Amniotic epithelial cell (primary cell): ENCODE measurements around the gene OR10T2.
"Not testable (repeated sequence)": the region's sequence is repeated elsewhere in the genome, so short reads cannot be mapped to it uniquely, and the experiment has no call there.

ENCODE experiments used
- DNase-seq: peaks from one replicate; pipeline ENCODE4 v3.0.0-alpha.2; 2010; ENCODE audit warnings: low read depth

The OR10T2 gene, protein sequence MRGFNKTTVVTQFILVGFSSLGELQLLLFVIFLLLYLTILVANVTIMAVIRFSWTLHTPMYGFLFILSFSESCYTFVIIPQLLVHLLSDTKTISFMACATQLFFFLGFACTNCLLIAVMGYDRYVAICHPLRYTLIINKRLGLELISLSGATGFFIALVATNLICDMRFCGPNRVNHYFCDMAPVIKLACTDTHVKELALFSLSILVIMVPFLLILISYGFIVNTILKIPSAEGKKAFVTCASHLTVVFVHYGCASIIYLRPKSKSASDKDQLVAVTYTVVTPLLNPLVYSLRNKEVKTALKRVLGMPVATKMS

GRCh38 chr1:158398818-158399514, at the start of gene OR10T2:
Gene OR10T2 (minus strand): TSS chr1:158399466. CDS start chr1:158399466, 0 bp downstream.
- DNase-seq: no peak

- DNase-seq: no peak
Observed at GRCh38 chr1:158445376-158445775, 46.1 kb upstream of the OR10T2 start.

GRCh38 chr1:158434741-158435140, 35.5 kb upstream of the OR10T2 start:
- DNase-seq: no peak

DNA sequence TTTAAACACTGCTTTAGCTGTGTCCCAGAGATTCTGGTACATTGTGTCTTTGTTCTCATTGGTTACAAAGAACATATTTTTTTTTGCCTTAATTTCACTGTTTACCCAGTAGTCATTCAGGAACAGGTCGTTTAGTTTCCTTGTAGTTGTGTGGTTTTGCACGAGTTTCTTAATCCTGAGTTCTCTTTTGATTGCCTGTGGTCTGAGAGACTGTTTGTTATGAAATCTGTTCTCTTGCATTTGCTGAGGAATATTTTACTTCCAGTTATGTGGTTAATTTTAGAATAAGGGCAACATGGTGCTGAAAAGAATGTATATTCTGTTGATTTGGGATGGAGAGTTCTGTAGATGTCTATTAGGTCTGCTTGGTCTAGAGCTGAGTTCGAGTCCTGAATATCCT, 30.9 kb upstream of the OR10T2 start:
- DNase-seq: not testable (repeated sequence)

DNA sequence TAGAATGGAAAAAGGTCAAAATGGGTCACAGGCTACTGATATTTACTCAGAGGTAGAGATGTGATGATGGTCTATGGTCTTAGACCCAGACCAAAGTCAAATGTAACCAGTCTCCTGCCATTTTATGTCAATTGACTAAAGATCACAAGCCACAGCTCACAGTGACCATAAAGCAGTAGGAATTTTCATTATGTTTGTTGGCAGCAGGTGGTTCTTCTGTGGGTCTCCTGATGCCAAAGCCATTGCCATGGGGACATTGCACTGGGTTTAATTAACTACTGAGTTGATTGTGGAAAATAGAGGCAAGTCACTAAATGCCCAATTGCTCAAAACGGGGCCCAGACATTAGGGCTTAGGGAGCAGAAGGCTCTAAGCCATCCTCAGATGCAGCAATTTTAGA, 26.9 kb upstream of the OR10T2 start, which contains the start of gene OR10K2:
Gene OR10K2, minus strand, starts transcription at position 101 of the 400 bp plus-strand sequence. CDS start 5,371 bp downstream, outside the sequence.
- no peak for DNase-seq

GRCh38 chr1:158425027-158425426, 25.8 kb upstream of the OR10T2 start:
- no peak for DNase-seq

- no peak for DNase-seq
Observed at GRCh38 chr1:158422212-158422611, 22.9 kb upstream of the OR10T2 start.

DNA sequence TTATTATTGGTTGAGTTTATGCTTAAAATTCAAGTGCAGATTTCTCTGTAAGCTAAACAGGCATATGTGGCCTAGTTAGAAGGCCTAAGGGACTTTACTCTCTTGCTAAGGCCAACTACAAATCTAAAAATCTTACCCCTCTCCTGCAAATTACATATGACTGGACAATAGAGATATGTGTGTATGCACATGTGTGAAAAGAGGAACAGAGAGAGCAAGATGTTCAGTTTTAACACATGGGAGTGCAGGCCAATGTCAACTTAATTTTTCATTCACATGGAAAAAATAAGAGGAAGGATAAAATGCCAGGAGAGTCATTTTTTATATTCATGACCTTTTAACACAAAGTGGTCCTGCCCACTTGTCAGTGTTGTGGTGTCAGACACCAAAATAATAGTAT, 18.3 kb upstream of the OR10T2 start:
- DNase-seq: no peak

- DNase-seq: no peak
Observed at GRCh38 chr1:158414651-158415345, 15.5 kb upstream of the OR10T2 start.

- DNase-seq: no peak
Observed at GRCh38 chr1:158407092-158407491, 7.8 kb upstream of the OR10T2 start.

- no peak for DNase-seq
Observed at GRCh38 chr1:158400871-158401270, 1.6 kb upstream of the OR10T2 start.

DNA sequence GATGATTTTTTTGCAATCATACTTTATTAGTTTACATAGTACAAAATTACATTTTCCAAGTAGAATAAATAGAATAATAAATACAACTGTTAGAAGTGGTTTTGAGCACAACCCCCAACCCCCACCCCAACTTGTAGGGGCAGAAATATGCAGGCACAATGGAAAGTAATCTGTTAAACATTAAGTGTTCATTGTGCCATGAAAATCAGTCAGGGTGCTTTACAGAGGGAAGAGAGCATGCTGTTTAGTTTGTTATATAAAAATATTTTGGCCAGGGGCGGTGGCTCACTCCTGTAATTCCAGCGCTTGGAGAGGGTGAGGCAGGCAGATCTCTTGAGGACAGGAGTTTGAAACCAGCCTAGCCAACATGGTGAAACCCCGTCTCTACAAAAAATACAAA, 2.6 kb downstream of the OR10T2 start:
- no peak for DNase-seq

- no peak for DNase-seq
Observed at GRCh38 chr1:158393476-158393875, 5.8 kb downstream of the OR10T2 start.

- no peak for DNase-seq
Observed at GRCh38 chr1:158391099-158391498, 8.2 kb downstream of the OR10T2 start.

DNA sequence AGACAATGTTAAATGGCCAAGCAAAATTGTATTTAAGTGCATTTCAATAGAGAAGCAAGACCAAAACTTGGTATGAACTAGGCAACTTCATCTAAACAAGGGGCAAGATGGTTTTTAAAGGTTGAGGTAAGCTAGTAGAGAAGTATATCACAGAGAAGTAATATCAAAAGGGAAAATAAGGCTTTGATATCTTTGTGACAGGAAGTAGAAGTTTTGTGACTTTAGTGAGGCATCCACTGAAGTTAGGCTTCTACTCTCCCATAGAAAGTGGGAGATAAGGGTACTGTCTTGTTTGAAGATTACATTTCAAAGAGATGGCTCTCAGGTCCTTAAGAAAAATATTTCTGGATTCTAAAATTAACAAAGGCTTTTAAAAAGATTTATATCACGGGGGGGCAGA, 8.9 kb downstream of the OR10T2 start:
- no peak for DNase-seq

- no peak for DNase-seq
Observed at GRCh38 chr1:158374860-158375259, 24.4 kb downstream of the OR10T2 start.

- not testable (repeated sequence) for DNase-seq
Observed at GRCh38 chr1:158374101-158374500, 25.2 kb downstream of the OR10T2 start.

DNA sequence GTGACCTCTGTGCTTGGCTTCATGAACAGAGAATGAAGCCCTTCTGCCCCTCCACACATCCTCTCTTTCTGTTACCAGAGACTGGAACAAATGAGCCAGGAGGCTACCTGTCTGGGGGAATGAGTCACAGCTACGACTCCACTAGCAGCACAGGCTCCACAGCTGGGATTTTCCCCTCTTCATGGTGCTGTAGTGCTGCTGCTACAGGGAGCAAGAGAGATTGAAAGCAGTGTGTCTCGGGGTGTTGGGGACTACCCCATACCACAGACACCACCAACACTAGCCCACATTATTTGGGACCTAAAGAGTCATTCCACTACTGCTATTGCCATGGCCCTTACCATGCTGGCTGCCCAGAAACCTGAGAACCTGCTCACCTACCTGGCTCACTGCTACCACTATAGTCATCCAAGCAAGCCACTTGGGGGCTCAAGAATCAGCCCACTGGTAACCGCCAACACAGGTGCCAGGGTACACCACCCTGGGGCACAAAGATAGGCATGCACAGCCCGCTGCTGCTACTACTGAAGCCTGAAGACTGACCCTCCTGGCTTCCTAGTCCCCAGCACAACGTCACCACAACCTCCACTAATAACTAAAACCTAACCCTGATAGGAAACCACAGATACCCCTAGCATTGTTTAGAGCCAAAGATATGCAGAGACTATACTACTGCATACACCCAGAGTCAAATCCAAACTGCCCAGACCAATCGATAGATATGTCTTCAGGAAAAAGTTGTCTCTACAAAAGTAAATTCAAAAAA, 27.9 kb downstream of the OR10T2 start:
- DNase-seq: no peak

DNA sequence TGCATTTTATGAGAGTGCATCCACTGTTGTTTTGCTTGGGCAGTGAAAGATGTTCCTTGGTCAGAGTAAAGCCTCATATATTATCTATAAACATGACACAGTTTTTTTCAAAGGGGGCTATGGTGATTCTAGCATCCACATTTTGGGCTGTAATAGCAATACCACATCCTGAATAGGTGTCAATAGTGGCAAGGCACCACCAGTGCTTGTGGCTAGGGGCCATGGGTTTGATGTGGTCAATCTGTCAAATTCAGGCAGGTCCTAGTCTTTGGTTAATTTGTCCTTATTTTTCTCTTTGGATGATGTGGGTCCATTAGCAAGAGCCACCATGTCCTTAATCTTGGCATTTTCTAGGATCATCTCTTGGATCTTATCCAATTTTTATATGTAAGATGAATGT, 32.5 kb downstream of the OR10T2 start:
- no peak for DNase-seq

GRCh38 chr1:158362941-158363340, 36.3 kb downstream of the OR10T2 start:
- no peak for DNase-seq

DNA sequence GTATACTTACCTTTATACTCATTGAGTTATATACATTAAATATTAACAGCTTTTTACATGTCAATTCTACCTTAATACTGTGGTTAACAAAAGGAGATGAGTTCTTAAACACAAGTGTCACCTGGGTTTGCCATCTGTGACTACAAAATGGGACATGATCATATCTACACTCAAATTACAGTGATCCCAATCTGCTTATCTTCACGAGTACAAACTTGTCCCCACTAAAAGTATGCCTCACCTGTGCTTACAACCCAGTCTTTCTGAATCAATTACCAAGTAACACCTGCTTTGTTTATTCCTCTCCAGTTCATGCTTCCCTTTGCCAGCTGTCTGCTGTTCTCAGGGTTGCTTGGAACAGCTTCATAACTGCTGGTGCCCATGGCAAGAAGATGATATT, 36.8 kb downstream of the OR10T2 start:
- DNase-seq: no peak

DNA sequence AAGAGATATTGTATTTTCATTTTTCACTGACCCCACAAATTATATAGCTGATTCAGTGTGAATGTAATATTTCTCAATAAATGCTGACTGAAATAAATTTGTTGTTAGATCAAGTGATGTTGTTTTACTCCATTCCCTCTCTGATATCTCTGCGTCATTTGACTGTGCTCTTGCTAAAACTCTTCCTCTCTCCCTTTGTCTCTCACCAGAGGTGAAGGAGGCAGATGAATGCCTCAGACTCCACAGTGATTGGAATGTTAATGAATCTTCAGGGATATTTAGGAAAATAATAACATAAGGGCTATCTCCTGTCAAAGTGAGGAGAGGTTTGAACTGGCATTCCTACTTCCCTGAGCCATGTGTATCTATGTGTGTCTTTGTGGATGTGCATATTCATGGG, 41.8 kb downstream of the OR10T2 start:
- no peak for DNase-seq
